ENCODE measurements around the gene MBTPS1. TPM values are rescaled to one million over a fixed set of nuclear protein-coding genes. Genes with fewer than 3 reads are reported as not detected.
A peak's percentile ranks its signal among the peaks of the same experiment; 100 is the strongest.

MBTPS1 gene
- total and polyA plus RNA-seq, 2 donors (not counting 1 experiment from before 2014, with no cell fraction given): 80.3 to 109 TPM

- peak; percentile 49 to 58 for DNase-seq (ENCODE audit: low read depth in 2 of 2)
- TF ChIP-seq CTCF (conservative IDR thresholded peaks at IDR 0.05 in 1 of 2, IDR thresholded peaks at IDR 0.05 in 1 of 2; ENCODE audit: low read depth in 1 of 2, low read length in 2 of 2) (no peak), EZH2 (IDR thresholded peaks at IDR 0.05; ENCODE audit: low read length, missing control alignments) (peak; percentile 60)
- Histone ChIP-seq H3K79me2 (ENCODE audit: control insufficient read depth, insufficient read depth, low read length) (no peaks in the 10 kb centered on the region), H4K20me1 (ENCODE audit: control insufficient read depth, extremely low read depth, insufficient read depth, low read length) (no peaks in the 10 kb centered on the region), H3K9me3 (ENCODE audit: control insufficient read depth, insufficient read depth, low read depth, low read length) (no peaks in the 10 kb centered on the region), H3K9ac (ENCODE audit: insufficient read depth, low read length) (no peak overlapping the region), H3K36me3 (ENCODE audit: control insufficient read depth, insufficient read depth, low read length) (no peaks in the 10 kb centered on the region), H3K4me3 (replicated peaks in 1 of 4; ENCODE audit: control extremely low read depth in 1 of 4, insufficient read depth in 1 of 4, low read depth in 3 of 4, low read length in 4 of 4) (no peak overlapping the region), H3K4me2 (ENCODE audit: extremely low read depth, insufficient read depth, low read length) (no peak overlapping the region), H3K27ac (ENCODE audit: insufficient read depth, low read length) (no peak overlapping the region), H3K4me1 (ENCODE audit: control insufficient read depth, extremely low read depth, insufficient read depth, low read length) (no peaks in the 10 kb centered on the region), H3K27me3 (ENCODE audit: control insufficient read depth, insufficient read depth, low read length) (peaks cover 26% of the 10 kb centered on the region), H2AFZ (ENCODE audit: low read length) (no peak overlapping the region)
Observed at GRCh38 chr16:84040823-84041820, 75.6 kb downstream of the MBTPS1 start.

GRCh38 chr16:84040226-84040822 is 76.4 kb downstream of the MBTPS1 start:
- no peak for DNase-seq (ENCODE audit: low read depth in 2 of 2)
- no peak overlapping the region for H3K4me3 ChIP-seq (replicated peaks in 1 of 4; ENCODE audit: control extremely low read depth in 1 of 4, insufficient read depth in 1 of 4, low read depth in 3 of 4, low read length in 4 of 4)

More at GRCh38 chr16:84040226-84040822, 76.4 kb downstream of the MBTPS1 start:
- H3K36me3 ChIP-seq (ENCODE audit: control insufficient read depth, insufficient read depth, low read length): no peaks in the 10 kb centered on the region
- no peak overlapping the region for H3K9ac ChIP-seq (ENCODE audit: insufficient read depth, low read length)
- H3K79me2 ChIP-seq (ENCODE audit: control insufficient read depth, insufficient read depth, low read length): no peaks in the 10 kb centered on the region
- no peak overlapping the region for H3K4me2 ChIP-seq (ENCODE audit: extremely low read depth, insufficient read depth, low read length)
- H3K27me3 ChIP-seq (ENCODE audit: control insufficient read depth, insufficient read depth, low read length): peaks cover 26% of the 10 kb centered on the region
- no peaks in the 10 kb centered on the region for H3K4me1 ChIP-seq (ENCODE audit: control insufficient read depth, extremely low read depth, insufficient read depth, low read length)
- no peak overlapping the region for H2AFZ ChIP-seq (ENCODE audit: low read length)
- H3K27ac ChIP-seq (ENCODE audit: insufficient read depth, low read length): no peak overlapping the region
- no peak for TF ChIP-seq EZH2 (IDR thresholded peaks at IDR 0.05; ENCODE audit: low read length, missing control alignments)
- no peak for TF ChIP-seq CTCF (conservative IDR thresholded peaks at IDR 0.05 in 1 of 2, IDR thresholded peaks at IDR 0.05 in 1 of 2; ENCODE audit: low read depth in 1 of 2, low read length in 2 of 2)
- H3K9me3 ChIP-seq (ENCODE audit: control insufficient read depth, insufficient read depth, low read depth, low read length): no peaks in the 10 kb centered on the region
- H4K20me1 ChIP-seq (ENCODE audit: control insufficient read depth, extremely low read depth, insufficient read depth, low read length): no peaks in the 10 kb centered on the region

Data from fibroblast of lung (primary cell).